ENCODE measurements around the gene WSCD1. TPM values are rescaled to one million over a fixed set of nuclear protein-coding genes. Genes with fewer than 3 reads are reported as not detected.

WSCD1 gene
- total RNA-seq, 1 donor from 2014 or later = 11.4 TPM

- Histone ChIP-seq H3K36me3 (no peaks in the 10 kb centered on the region), H3K4me1 (no peaks in the 10 kb centered on the region), H3K27ac (no peak overlapping the region), H3K9me3 (no peaks in the 10 kb centered on the region), H3K4me3 (no peak overlapping the region), H3K27me3 (no peaks in the 10 kb centered on the region)
- intact Hi-C loops (cut with DNase I) = no loop called here
- DNase-seq (ENCODE audit: low spot score in 2 of 2) = no peak
- no peak for TF ChIP-seq CTCF (IDR thresholded peaks at IDR 0.05)
Measured at GRCh38 chr17:6092182-6092902, 22.2 kb downstream of the WSCD1 start.

- H3K9me3 ChIP-seq = no peaks in the 10 kb centered on the region
- no peak overlapping the region for H3K4me3 ChIP-seq
- H3K27me3 ChIP-seq = no peaks in the 10 kb centered on the region
- H3K36me3 ChIP-seq = no peaks in the 10 kb centered on the region
- DNase-seq (ENCODE audit: low spot score in 2 of 2) = no peak
- no peaks in the 10 kb centered on the region for H3K4me1 ChIP-seq
- H3K27ac ChIP-seq = no peak overlapping the region
- intact Hi-C loops (cut with DNase I) = no loop called here
- TF ChIP-seq CTCF (IDR thresholded peaks at IDR 0.05) = no peak
Measured at GRCh38 chr17:6092903-6093468, 22.8 kb downstream of the WSCD1 start.

DNA sequence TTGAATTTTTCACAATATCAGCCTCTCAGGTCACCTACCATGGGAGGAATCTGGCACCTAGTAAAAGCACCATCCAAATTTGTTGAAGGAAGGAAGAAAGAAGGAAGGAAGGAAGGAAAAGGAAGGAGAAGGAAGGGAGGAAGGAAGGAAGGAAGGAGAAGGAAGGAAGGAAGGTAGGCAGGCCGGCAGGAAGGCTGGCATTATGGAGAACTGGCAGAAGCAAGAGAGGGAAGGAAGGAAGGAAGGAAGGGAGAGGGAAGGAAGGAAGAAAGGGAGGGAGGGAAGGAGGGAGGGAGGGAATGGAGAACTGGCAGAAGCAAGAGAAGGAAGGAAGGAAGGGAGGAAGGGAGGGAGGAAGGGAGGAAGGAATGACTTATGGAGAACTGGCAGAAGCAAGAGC, 24.3 kb downstream of the WSCD1 start:
- H3K36me3 ChIP-seq = no peaks in the 10 kb centered on the region
- no peak for DNase-seq (ENCODE audit: low spot score in 2 of 2)
- H3K4me1 ChIP-seq = no peaks in the 10 kb centered on the region
- H3K4me3 ChIP-seq = no peak overlapping the region
- intact Hi-C loops (cut with DNase I) = no loop called here
- no peaks in the 10 kb centered on the region for H3K27me3 ChIP-seq
- TF ChIP-seq CTCF (IDR thresholded peaks at IDR 0.05) = no peak
- H3K9me3 ChIP-seq = no peaks in the 10 kb centered on the region
- no peak overlapping the region for H3K27ac ChIP-seq

- H3K27me3 ChIP-seq = no peaks in the 10 kb centered on the region
- H3K4me1 ChIP-seq = no peaks in the 10 kb centered on the region
- H3K27ac ChIP-seq = no peak overlapping the region
- no peaks in the 10 kb centered on the region for H3K9me3 ChIP-seq
- no peak for DNase-seq (ENCODE audit: low spot score in 2 of 2)
- intact Hi-C loops (cut with DNase I) = no loop called here
- TF ChIP-seq CTCF (IDR thresholded peaks at IDR 0.05) = no peak
- H3K36me3 ChIP-seq = no peaks in the 10 kb centered on the region
- H3K4me3 ChIP-seq = no peak overlapping the region
Measured at GRCh38 chr17:6094926-6095325, 24.7 kb downstream of the WSCD1 start.

GRCh38 chr17:6095501-6095900, 25.3 kb downstream of the WSCD1 start:
- Histone ChIP-seq H3K4me1 (no peaks in the 10 kb centered on the region), H3K4me3 (no peak overlapping the region), H3K36me3 (no peaks in the 10 kb centered on the region), H3K27me3 (no peaks in the 10 kb centered on the region), H3K27ac (no peak overlapping the region), H3K9me3 (no peaks in the 10 kb centered on the region)
- no peak for TF ChIP-seq CTCF (IDR thresholded peaks at IDR 0.05)
- no peak for DNase-seq (ENCODE audit: low spot score in 2 of 2)
- intact Hi-C loops (cut with DNase I) = no loop called here
